ENCODE results near the gene PLXNB2.

The PLXNB2 gene

DNA sequence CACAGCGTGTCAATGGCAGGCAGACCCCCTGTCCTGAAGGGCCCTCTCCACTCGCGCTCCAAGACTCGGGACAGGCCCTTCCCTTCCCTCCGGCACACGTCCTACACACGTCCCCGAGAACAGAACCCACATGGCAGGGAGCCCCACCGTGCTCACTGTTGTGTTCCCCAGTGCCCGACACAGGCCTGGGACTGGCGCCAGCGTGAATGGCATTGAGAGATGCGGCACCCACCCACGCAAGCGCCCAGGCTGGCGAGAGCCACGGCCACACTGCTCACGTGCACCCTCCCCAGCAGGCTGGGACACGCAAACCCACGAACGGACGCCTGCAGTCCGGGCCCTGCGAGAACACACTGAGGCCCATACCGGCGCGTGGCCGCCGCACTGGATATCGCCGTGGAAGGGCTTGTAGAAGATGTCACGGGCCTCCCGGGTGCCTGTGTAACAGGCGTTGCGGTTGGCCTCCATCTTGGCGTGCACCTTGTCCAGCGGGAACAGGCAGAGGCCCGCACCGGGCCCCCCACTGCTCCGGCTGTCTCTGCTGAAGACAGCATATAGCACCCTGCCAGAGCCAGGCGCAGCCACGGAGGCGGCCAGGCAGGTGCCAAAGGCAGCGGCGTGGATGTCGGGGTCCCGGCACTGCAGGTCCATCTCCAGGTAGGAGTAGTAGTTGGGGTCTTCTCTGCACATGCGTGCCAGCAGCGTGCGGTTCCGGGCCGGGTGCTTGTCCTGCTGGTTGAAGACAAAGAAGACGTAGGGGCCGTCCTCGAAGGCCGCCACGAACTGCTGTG is 18.1 kb downstream of the PLXNB2 start:
- Histone ChIP-seq H3K9me3 (ENCODE audit: insufficient read depth, low read depth, low read length) (no peaks in the 10 kb centered on the region), H3K4me3 (ENCODE audit: low read depth, low read length) (no peak overlapping the region), H3K14ac (ENCODE audit: low read length) (no peak overlapping the region), H2BK12ac (ENCODE audit: low read length) (no peak overlapping the region), H3K9ac (ENCODE audit: low read length) (no peak overlapping the region), H3K23ac (ENCODE audit: low read length) (no peak overlapping the region), H4K12ac (ENCODE audit: low read depth, low read length) (no peak overlapping the region), H2BK5ac (ENCODE audit: low read depth, low read length, poor library complexity) (no peak overlapping the region), H3K18ac (ENCODE audit: low read length) (peak overlapping the region; percentile 20), H3K79me2 (ENCODE audit: control insufficient read depth, insufficient read depth, low read length, poor library complexity) (peaks cover 12% of the 10 kb centered on the region), H3K36me3 (ENCODE audit: control insufficient read depth in 1 of 2, insufficient read depth in 2 of 2, low read length in 2 of 2) (peaks cover 67% of the 10 kb centered on the region in 2 experiments), H3K4me1 (ENCODE audit: control insufficient read depth in 1 of 2, insufficient read depth in 2 of 2, low read length in 2 of 2) (peaks cover 16 to 18% of the 10 kb centered on the region in 2 experiments), H3K4ac (ENCODE audit: low read depth, low read length) (no peak overlapping the region), H3K4me2 (ENCODE audit: low read length) (no peak overlapping the region), H2AK5ac (ENCODE audit: low read length) (no peak overlapping the region), H4K8ac (ENCODE audit: low read depth, low read length) (no peak overlapping the region), H3K27me3 (ENCODE audit: insufficient read depth, low read length) (no peaks in the 10 kb centered on the region), H3K27ac (ENCODE audit: low read depth, low read length) (no peak overlapping the region), H2AFZ (ENCODE audit: insufficient read depth, low read length, poor library complexity) (no peak overlapping the region), H3K79me1 (ENCODE audit: low read length) (peaks cover 19% of the 10 kb centered on the region), H4K91ac (ENCODE audit: low read depth, low read length) (no peak overlapping the region), H2BK120ac (ENCODE audit: insufficient read depth, low read length, poor library complexity) (no peak overlapping the region)
- no peak for DNase-seq
- no CpG with 5 or more reads among the region's 57 CpGs for WGBS (ENCODE audit: extremely low coverage, insufficient coverage, insufficient read length)

DNA sequence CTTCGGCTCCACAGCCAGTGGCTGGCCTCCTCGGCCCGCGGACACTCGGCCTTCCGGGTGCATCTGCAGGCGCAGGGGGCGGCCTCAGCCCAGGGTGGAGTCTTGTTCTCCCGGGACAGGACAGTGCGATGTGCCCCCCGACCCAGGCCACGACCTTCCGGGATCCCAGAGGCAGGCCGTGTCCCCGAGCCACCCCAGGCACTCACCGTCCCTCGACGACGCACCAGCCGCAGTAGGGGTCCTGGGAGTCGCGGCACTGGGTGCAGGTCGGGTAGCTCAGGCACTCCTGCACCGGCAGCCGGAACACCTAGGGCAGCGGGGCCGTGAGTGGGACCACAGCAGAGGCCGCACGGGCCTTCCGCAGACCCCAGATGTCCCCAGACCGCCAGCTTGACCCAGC is 19.7 kb downstream of the PLXNB2 start:
- H2BK12ac ChIP-seq (ENCODE audit: low read length) = no peak overlapping the region
- no peak overlapping the region for H3K27ac ChIP-seq (ENCODE audit: low read depth, low read length)
- peaks cover 10% of the 10 kb centered on the region in 2 experiments for H3K4me1 ChIP-seq (ENCODE audit: control insufficient read depth in 1 of 2, insufficient read depth in 2 of 2, low read length in 2 of 2)
- no peak overlapping the region for H2AFZ ChIP-seq (ENCODE audit: insufficient read depth, low read length, poor library complexity)
- no peaks in the 10 kb centered on the region for H3K9me3 ChIP-seq (ENCODE audit: insufficient read depth, low read depth, low read length)
- no peak overlapping the region for H3K4ac ChIP-seq (ENCODE audit: low read depth, low read length)
- WGBS (ENCODE audit: extremely low coverage, insufficient coverage, insufficient read length) = no CpG with 5 or more reads among the region's 31 CpGs
- no peak overlapping the region for H3K23ac ChIP-seq (ENCODE audit: low read length)
- H4K12ac ChIP-seq (ENCODE audit: low read depth, low read length) = no peak overlapping the region
- no peak overlapping the region for H2BK5ac ChIP-seq (ENCODE audit: low read depth, low read length, poor library complexity)
- no peaks in the 10 kb centered on the region for H3K27me3 ChIP-seq (ENCODE audit: insufficient read depth, low read length)
- no peak overlapping the region for H3K4me2 ChIP-seq (ENCODE audit: low read length)
- DNase-seq = no peak
- no peak overlapping the region for H3K4me3 ChIP-seq (ENCODE audit: low read depth, low read length)
- no peak overlapping the region for H2AK5ac ChIP-seq (ENCODE audit: low read length)
- peaks cover 10% of the 10 kb centered on the region for H3K79me1 ChIP-seq (ENCODE audit: low read length)
- peaks cover 7% of the 10 kb centered on the region for H3K79me2 ChIP-seq (ENCODE audit: control insufficient read depth, insufficient read depth, low read length, poor library complexity)
- no peak overlapping the region for H2BK120ac ChIP-seq (ENCODE audit: insufficient read depth, low read length, poor library complexity)
- no peak overlapping the region for H3K14ac ChIP-seq (ENCODE audit: low read length)
- no peak overlapping the region for H4K8ac ChIP-seq (ENCODE audit: low read depth, low read length)
- H3K9ac ChIP-seq (ENCODE audit: low read length) = no peak overlapping the region
- H4K91ac ChIP-seq (ENCODE audit: low read depth, low read length) = no peak overlapping the region
- H3K36me3 ChIP-seq (ENCODE audit: control insufficient read depth in 1 of 2, insufficient read depth in 2 of 2, low read length in 2 of 2) = peaks cover 72 to 79% of the 10 kb centered on the region in 2 experiments
- no peak overlapping the region for H3K18ac ChIP-seq (ENCODE audit: low read length)

- Histone ChIP-seq H2BK12ac (ENCODE audit: low read length) (no peak overlapping the region), H3K4me1 (ENCODE audit: control insufficient read depth in 1 of 2, insufficient read depth in 2 of 2, low read length in 2 of 2) (peaks cover 12 to 14% of the 10 kb centered on the region in 2 experiments), H4K8ac (ENCODE audit: low read depth, low read length) (no peak overlapping the region), H3K36me3 (ENCODE audit: control insufficient read depth in 1 of 2, insufficient read depth in 2 of 2, low read length in 2 of 2) (peaks cover 79 to 83% of the 10 kb centered on the region in 2 experiments), H2AFZ (ENCODE audit: insufficient read depth, low read length, poor library complexity) (no peak overlapping the region), H3K9ac (ENCODE audit: low read length) (no peak overlapping the region), H4K12ac (ENCODE audit: low read depth, low read length) (no peak overlapping the region), H3K18ac (ENCODE audit: low read length) (no peak overlapping the region), H2BK5ac (ENCODE audit: low read depth, low read length, poor library complexity) (no peak overlapping the region), H2AK5ac (ENCODE audit: low read length) (no peak overlapping the region), H2BK120ac (ENCODE audit: insufficient read depth, low read length, poor library complexity) (no peak overlapping the region), H3K4me3 (ENCODE audit: low read depth, low read length) (no peak overlapping the region), H3K4ac (ENCODE audit: low read depth, low read length) (no peak overlapping the region), H3K27ac (ENCODE audit: low read depth, low read length) (no peak overlapping the region), H3K9me3 (ENCODE audit: insufficient read depth, low read depth, low read length) (no peaks in the 10 kb centered on the region), H3K14ac (ENCODE audit: low read length) (no peak overlapping the region), H3K27me3 (ENCODE audit: insufficient read depth, low read length) (no peaks in the 10 kb centered on the region), H3K23ac (ENCODE audit: low read length) (no peak overlapping the region), H3K4me2 (ENCODE audit: low read length) (no peak overlapping the region), H4K91ac (ENCODE audit: low read depth, low read length) (no peak overlapping the region), H3K79me2 (ENCODE audit: control insufficient read depth, insufficient read depth, low read length, poor library complexity) (peaks cover 10% of the 10 kb centered on the region), H3K79me1 (ENCODE audit: low read length) (peaks cover 13% of the 10 kb centered on the region)
- no CpG with 5 or more reads among the region's 40 CpGs for WGBS (ENCODE audit: extremely low coverage, insufficient coverage, insufficient read length)
- DNase-seq = no peak
Observed at GRCh38 chr22:50286701-50287318, 20.6 kb downstream of the PLXNB2 start.

DNA sequence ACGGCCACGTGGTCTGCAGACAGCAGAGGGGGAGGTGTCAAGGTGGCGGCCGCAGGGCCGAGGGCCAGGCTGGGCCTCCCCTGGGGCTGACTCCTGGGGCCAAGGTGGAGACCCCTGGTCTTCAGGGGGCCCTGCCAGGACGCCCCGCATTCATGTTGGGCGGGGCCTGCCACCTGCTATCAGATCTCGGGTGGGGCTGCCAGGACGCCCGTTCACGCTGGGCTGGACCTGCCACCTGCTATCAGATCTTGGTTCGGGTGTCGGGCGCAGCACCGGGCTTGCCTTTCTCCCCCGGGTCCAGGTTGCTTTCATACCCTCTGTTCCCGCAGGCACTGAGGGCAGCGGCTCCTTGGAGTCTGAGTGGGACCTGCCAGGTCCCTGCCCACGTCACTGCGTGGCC is 21.2 kb downstream of the PLXNB2 start:
- Histone ChIP-seq H3K14ac (ENCODE audit: low read length) (no peak overlapping the region), H3K4me3 (ENCODE audit: low read depth, low read length) (no peak overlapping the region), H3K27me3 (ENCODE audit: insufficient read depth, low read length) (no peaks in the 10 kb centered on the region), H3K79me1 (ENCODE audit: low read length) (peaks cover 15% of the 10 kb centered on the region), H3K79me2 (ENCODE audit: control insufficient read depth, insufficient read depth, low read length, poor library complexity) (peaks cover 10% of the 10 kb centered on the region), H2BK5ac (ENCODE audit: low read depth, low read length, poor library complexity) (no peak overlapping the region), H3K4me1 (ENCODE audit: control insufficient read depth in 1 of 2, insufficient read depth in 2 of 2, low read length in 2 of 2) (peaks cover 12 to 15% of the 10 kb centered on the region in 2 experiments), H2AFZ (ENCODE audit: insufficient read depth, low read length, poor library complexity) (no peak overlapping the region), H3K4ac (ENCODE audit: low read depth, low read length) (no peak overlapping the region), H3K4me2 (ENCODE audit: low read length) (no peak overlapping the region), H3K18ac (ENCODE audit: low read length) (no peak overlapping the region), H4K8ac (ENCODE audit: low read depth, low read length) (no peak overlapping the region), H2BK120ac (ENCODE audit: insufficient read depth, low read length, poor library complexity) (no peak overlapping the region), H3K23ac (ENCODE audit: low read length) (no peak overlapping the region), H2AK5ac (ENCODE audit: low read length) (no peak overlapping the region), H3K27ac (ENCODE audit: low read depth, low read length) (no peak overlapping the region), H3K9me3 (ENCODE audit: insufficient read depth, low read depth, low read length) (no peaks in the 10 kb centered on the region), H4K12ac (ENCODE audit: low read depth, low read length) (no peak overlapping the region), H2BK12ac (ENCODE audit: low read length) (no peak overlapping the region), H4K91ac (ENCODE audit: low read depth, low read length) (no peak overlapping the region), H3K36me3 (ENCODE audit: control insufficient read depth in 1 of 2, insufficient read depth in 2 of 2, low read length in 2 of 2) (peaks cover 79 to 88% of the 10 kb centered on the region in 2 experiments), H3K9ac (ENCODE audit: low read length) (no peak overlapping the region)
- no CpG with 5 or more reads among the region's 21 CpGs for WGBS (ENCODE audit: extremely low coverage, insufficient coverage, insufficient read length)
- DNase-seq = no peak

All from trophoblast cell (in vitro differentiated cells and primary cell).